MM.1S (cell line): ENCODE results near the gene BACH2.

Experiments
- DNase-seq: peaks from one replicate; pipeline ENCODE4 v3.0.0-alpha.2; 2015
- H2AFZ ChIP-seq: fragments of 300-600 bp; sonication (generic); 2 replicates; pipeline ENCODE4 v1.6.0; 2016; ENCODE audit warnings: antibody characterized with exemption, low read length
- H3F3A ChIP-seq: fragments of 300-600 bp; sonication (generic); 2 replicates; pipeline ENCODE4 v1.6.1; 2016; ENCODE audit warnings: mild to moderate bottlenecking, antibody characterized with exemption, low read length, moderate library complexity, mixed read lengths; ENCODE audit not compliant: insufficient read depth
- H3K27ac ChIP-seq: fragments of 300-600 bp; sonication (generic); 2 replicates; pipeline ENCODE4 v1.5.1; 2016; ENCODE audit warnings: mild to moderate bottlenecking, low read length
- H3K27me3 ChIP-seq: fragments of 300-600 bp; sonication (generic); replicated peaks from 2 replicates; pipeline ENCODE4 v1.6.0; 2016; ENCODE audit warnings: low read length; ENCODE audit not compliant: insufficient read depth
- H3K36me3 ChIP-seq: fragments of 300-600 bp; sonication (generic); replicated peaks from 2 replicates; pipeline ENCODE4 v1.6.1; 2016; ENCODE audit warnings: mild to moderate bottlenecking, low read length, mixed read lengths; ENCODE audit not compliant: insufficient read depth
- H3K4me1 ChIP-seq: fragments of 300-600 bp; sonication (generic); 2 replicates; pipeline ENCODE4 v1.6.1; 2016; ENCODE audit warnings: low read length, mixed read lengths
- H3K4me2 ChIP-seq: fragments of 300-600 bp; sonication (generic); 2 replicates; pipeline ENCODE4 v1.6.0; 2016; ENCODE audit warnings: low read depth, low read length
- H3K4me3 ChIP-seq: fragments of 300-600 bp; sonication (generic); 2 replicates; pipeline ENCODE4 v1.5.1; 2016; ENCODE audit warnings: low read length, mixed read lengths
- H3K79me2 ChIP-seq: fragments of 300-600 bp; sonication (generic); 2 replicates; pipeline ENCODE4 v1.6.1; 2016; ENCODE audit warnings: mixed run types, low read length, mixed read lengths
- H3K9ac ChIP-seq: fragments of 300-600 bp; sonication (generic); 2 replicates; pipeline ENCODE4 v1.6.1; 2016; ENCODE audit warnings: low read length, mixed read lengths
- H3K9me2 ChIP-seq: fragments of 300-600 bp; sonication (generic); replicated peaks from 2 replicates; pipeline ENCODE4 v1.6.1; 2016; ENCODE audit warnings: mild to moderate bottlenecking, low read length, mixed read lengths; ENCODE audit not compliant: insufficient read depth
- H3K9me3 ChIP-seq: fragments of 300-600 bp; sonication (generic); replicated peaks from 2 replicates; pipeline ENCODE4 v1.6.1; 2016; ENCODE audit warnings: mild to moderate bottlenecking, low read length, mixed read lengths; ENCODE audit not compliant: insufficient read depth
- H4K20me1 ChIP-seq: fragments of 300-600 bp; sonication (generic); 2 replicates; pipeline ENCODE4 v1.6.1; 2016; ENCODE audit warnings: mild to moderate bottlenecking, low read length, moderate library complexity, mixed read lengths; ENCODE audit not compliant: insufficient read depth
- EZH2 ChIP-seq: fragments of 300-600 bp; sonication (generic); optimal IDR thresholded peaks from 2 replicates; pipeline ENCODE3; 2017; ENCODE audit warnings: low read depth, mild to moderate bottlenecking, antibody characterized with exemption, low read length, mixed read lengths
- EZH2phosphoT487 ChIP-seq: fragments of 300-600 bp; sonication (generic); IDR thresholded peaks from 2 replicates; pipeline ENCODE4 v1.6.1; 2018; ENCODE audit warnings: antibody characterized with exemption, low read length
- TF ChIP-seq, protein P1 (sequence below): fragments of 300-600 bp; sonication (generic); IDR thresholded peaks from 2 replicates; pipeline ENCODE4 v1.5.1; 2016; ENCODE audit warnings: antibody characterized with exemption, low read length, mixed read lengths

The BACH2 gene

DNA sequence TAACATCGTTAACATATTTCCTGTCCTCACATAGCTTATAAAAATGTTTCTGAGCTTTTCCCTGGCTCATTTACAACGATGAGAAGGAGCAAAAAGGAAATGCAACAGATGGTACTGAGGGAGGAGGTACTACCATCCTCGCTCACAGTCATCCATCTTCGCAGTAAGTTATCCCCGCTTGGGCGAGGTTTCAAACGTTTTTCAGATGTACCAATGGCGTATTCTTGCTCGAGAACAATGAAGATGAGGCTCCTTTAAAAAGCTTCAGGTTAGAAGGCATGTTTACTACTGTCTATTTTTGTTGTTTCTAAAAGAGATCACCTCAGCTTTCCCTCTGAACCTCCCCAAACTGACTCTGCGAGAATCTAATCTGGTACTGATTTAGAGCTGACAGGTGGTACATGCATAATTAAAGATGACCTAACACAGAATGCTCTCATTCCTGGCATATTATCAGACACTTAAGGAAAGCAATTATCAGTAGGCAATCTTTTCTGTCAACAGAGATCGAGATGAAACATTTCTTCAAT lies 223.6 kb downstream of the BACH2 start:
- no peak overlapping the region for H3K4me3 ChIP-seq
- no peaks in the 10 kb centered on the region for H3K27me3 ChIP-seq
- DNase-seq: no peak
- no peaks in the 10 kb centered on the region for H3K9me2 ChIP-seq
- H3K36me3 ChIP-seq: no peaks in the 10 kb centered on the region
- H3K4me2 ChIP-seq: no peak overlapping the region
- no peak overlapping the region for H3K9ac ChIP-seq
- H3K9me3 ChIP-seq: no peaks in the 10 kb centered on the region
- H3K27ac ChIP-seq: no peak overlapping the region
- H2AFZ ChIP-seq: no peak overlapping the region
- no peaks in the 10 kb centered on the region for H3K4me1 ChIP-seq
- TF ChIP-seq, protein P1, sequence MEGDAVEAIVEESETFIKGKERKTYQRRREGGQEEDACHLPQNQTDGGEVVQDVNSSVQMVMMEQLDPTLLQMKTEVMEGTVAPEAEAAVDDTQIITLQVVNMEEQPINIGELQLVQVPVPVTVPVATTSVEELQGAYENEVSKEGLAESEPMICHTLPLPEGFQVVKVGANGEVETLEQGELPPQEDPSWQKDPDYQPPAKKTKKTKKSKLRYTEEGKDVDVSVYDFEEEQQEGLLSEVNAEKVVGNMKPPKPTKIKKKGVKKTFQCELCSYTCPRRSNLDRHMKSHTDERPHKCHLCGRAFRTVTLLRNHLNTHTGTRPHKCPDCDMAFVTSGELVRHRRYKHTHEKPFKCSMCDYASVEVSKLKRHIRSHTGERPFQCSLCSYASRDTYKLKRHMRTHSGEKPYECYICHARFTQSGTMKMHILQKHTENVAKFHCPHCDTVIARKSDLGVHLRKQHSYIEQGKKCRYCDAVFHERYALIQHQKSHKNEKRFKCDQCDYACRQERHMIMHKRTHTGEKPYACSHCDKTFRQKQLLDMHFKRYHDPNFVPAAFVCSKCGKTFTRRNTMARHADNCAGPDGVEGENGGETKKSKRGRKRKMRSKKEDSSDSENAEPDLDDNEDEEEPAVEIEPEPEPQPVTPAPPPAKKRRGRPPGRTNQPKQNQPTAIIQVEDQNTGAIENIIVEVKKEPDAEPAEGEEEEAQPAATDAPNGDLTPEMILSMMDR: no peak
- TF ChIP-seq EZH2phosphoT487 (no peak), EZH2 (no peak)
- H3F3A ChIP-seq: no peaks in the 10 kb centered on the region
- no peaks in the 10 kb centered on the region for H3K79me2 ChIP-seq
- no peaks in the 10 kb centered on the region for H4K20me1 ChIP-seq

GRCh38 chr6:90072501-90072900 lies 224.1 kb downstream of the BACH2 start:
- H3K79me2 ChIP-seq: no peaks in the 10 kb centered on the region
- H3K27ac ChIP-seq: no peak overlapping the region
- H3K36me3 ChIP-seq: no peaks in the 10 kb centered on the region
- H3K9me2 ChIP-seq: no peaks in the 10 kb centered on the region
- H3K9ac ChIP-seq: no peak overlapping the region
- no peaks in the 10 kb centered on the region for H4K20me1 ChIP-seq
- H3K9me3 ChIP-seq: no peaks in the 10 kb centered on the region
- H2AFZ ChIP-seq: no peak overlapping the region
- DNase-seq: no peak
- H3K4me1 ChIP-seq: no peaks in the 10 kb centered on the region
- no peaks in the 10 kb centered on the region for H3F3A ChIP-seq
- TF ChIP-seq, protein P1: no peak
- TF ChIP-seq EZH2 (no peak), EZH2phosphoT487 (no peak)
- no peak overlapping the region for H3K4me2 ChIP-seq
- H3K4me3 ChIP-seq: no peak overlapping the region
- H3K27me3 ChIP-seq: no peaks in the 10 kb centered on the region

- no peaks in the 10 kb centered on the region for H3K9me3 ChIP-seq
- no peak overlapping the region for H3K9ac ChIP-seq
- no peak overlapping the region for H2AFZ ChIP-seq
- no peak for DNase-seq
- H3K27me3 ChIP-seq: no peaks in the 10 kb centered on the region
- H3K4me3 ChIP-seq: no peak overlapping the region
- no peaks in the 10 kb centered on the region for H3K9me2 ChIP-seq
- H3K36me3 ChIP-seq: no peaks in the 10 kb centered on the region
- H3K4me2 ChIP-seq: no peak overlapping the region
- no peaks in the 10 kb centered on the region for H3K79me2 ChIP-seq
- no peaks in the 10 kb centered on the region for H4K20me1 ChIP-seq
- no peaks in the 10 kb centered on the region for H3K4me1 ChIP-seq
- H3K27ac ChIP-seq: no peak overlapping the region
- H3F3A ChIP-seq: no peaks in the 10 kb centered on the region
- TF ChIP-seq EZH2 (no peak), EZH2phosphoT487 (no peak)
- TF ChIP-seq, protein P1: no peak
These were observed 227.7 kb downstream of the BACH2 start for GRCh38 chr6:90068703-90069523.
